Dermis blood vessel endothelial cell (primary cell): Measurements from ENCODE around the gene ZNF300. TPM values are rescaled to one million over a fixed set of nuclear protein-coding genes. Genes with fewer than 3 reads are reported as not detected.
"Not testable (repeated sequence)": the region's sequence is repeated elsewhere in the genome, so short reads cannot be mapped to it uniquely, and the experiment has no call there.

Experiments
- DNase-seq: peaks from one replicate; pipeline ENCODE4 v3.0.0; 2010
- total RNA-seq: library from RNA; depleted of rRNA; stranded (reverse); fragments of >200 nt; gene quantifications from 2 replicates; pipeline ENCODE4 v1.2.3, GENCODE V29; 2014

Gene ZNF300
- total RNA-seq = 6.5 and 6.8 TPM in 2 replicates

GRCh38 chr5:150904479-150905311 lies at the start of gene ZNF300:
Gene ZNF300 (minus strand): TSS chr5:150904980. CDS start chr5:150903155, 1,825 bp downstream.
- DNase-seq = peak; percentile 97

DNA sequence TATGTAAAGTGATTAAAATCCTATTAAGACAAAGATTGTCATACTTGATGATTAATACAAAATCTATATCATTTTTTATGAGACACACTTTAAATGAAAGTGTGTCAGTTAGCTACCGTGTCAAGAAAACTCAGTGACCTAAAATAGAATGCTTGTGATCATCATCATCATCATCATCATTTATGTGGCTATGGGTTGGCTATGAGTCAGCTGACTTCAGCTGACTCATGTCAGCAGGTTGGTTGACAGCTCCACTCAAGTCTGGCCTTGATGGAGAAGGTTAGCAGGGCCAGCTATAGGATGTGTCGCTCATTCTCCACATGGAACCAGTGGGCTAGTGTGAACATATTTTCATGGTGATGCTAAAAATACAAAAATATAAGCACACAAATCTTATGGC lies 43.8 kb upstream of the ZNF300 start:
- no peak for DNase-seq

DNA sequence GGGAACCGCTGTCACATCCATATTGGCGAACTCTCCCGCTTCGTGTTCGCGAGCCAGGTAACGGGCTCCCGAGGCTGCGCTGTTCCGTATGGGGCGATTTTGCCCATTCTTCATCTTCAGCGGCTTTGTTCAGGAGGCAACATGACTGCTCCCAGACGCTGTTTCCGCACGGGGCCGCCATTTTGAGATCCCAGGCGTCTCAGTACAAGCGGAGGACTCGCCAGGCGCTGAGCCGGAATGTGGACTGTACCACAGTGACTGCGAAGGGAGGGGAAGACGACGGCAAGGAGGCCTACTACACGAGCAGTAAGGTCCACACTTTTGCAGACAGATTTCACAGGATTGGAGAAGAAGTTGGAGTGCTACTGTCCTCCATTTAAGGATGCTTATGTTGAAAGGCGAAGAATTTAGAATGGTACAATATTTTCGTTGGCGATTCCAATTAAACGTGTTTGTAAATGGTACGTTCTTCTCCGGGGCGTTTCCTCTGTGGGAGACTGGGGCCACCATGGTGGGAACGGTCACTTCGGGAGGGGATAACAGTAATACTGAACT lies 41.6 kb upstream of the ZNF300 start:
- peak; percentile 92 for DNase-seq

GRCh38 chr5:150945947-150946346 lies 41.2 kb upstream of the ZNF300 start:
- no peak for DNase-seq

DNA sequence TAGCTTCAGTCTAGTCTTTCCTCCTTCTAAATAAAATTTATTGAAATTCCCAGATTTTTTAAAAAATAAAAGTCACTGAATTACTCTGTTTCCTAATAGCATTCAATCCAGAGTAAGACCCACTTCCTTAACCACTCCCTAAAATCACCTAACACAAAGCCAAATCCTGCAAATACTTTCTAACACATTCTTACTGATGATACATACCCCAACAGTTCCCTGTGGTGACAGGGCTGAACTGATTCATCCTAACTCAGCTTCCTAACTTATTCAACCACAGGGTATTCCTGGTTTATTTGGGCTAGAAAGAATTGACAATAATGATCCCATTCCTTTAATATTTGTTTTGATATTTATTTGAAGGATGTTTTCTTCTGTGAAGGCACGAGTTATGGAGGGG lies 40.7 kb upstream of the ZNF300 start:
- peak; percentile 3 for DNase-seq

DNA sequence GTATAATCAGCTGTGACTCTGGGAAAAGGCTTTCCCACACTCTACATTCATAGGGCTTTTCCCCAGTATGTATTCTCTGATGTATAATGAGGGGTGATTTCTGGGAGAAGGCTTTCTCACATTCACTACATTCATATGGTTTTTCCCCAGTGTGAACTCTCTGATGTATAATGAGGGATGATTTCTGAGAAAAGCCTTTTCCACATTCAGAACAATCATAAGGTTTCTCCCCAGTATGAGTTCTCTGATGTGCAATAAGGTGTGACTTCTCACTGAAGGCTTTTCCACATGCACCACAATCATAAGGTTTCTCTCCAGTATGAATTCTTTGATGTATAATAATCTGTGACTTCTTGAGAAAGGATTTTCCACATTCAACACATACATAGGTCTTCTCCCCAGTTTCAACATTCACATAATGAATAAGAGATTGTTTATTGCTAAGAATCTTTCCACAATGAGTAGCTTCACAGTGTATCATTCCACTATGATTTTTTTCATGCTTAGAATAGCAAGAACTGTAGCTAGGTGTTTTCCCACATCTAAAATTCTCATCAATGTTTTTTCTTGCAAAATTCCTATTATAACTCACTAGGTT lies 26.7 kb upstream of the ZNF300 start:
- DNase-seq = no peak

GRCh38 chr5:150918613-150919012 lies 13.8 kb upstream of the ZNF300 start:
- DNase-seq = peak; percentile 43

- no peak for DNase-seq
Measured at GRCh38 chr5:150912312-150912814, 7.6 kb upstream of the ZNF300 start.

DNA sequence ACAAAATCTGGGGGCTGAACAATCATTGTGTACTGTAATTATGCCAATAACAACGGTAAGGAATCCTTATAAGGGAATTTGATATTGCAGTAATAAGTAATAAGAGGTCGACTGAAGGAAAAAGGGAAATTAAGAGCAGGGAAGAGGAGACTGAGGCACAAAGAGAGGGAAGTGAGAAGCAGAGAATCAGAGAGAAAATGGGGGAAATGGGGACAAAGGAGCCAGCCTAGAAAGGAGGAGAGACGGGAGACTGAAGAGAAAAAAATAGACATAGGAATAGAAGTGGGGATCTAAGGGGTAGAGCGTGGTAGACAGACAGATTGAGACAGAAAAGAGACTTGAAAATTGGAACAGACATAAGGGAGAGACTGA lies 518 bp upstream of the ZNF300 start:
- DNase-seq = no peak

- no peak for DNase-seq
Measured at GRCh38 chr5:150901446-150901845, 3.3 kb downstream of the ZNF300 start.

GRCh38 chr5:150895431-150896428 lies 9.1 kb downstream of the ZNF300 start:
- no peak for DNase-seq

- DNase-seq = no peak
Measured at GRCh38 chr5:150879358-150879757, 25.4 kb downstream of the ZNF300 start.

GRCh38 chr5:150862070-150862469 lies 42.7 kb downstream of the ZNF300 start:
- no peak for DNase-seq

GRCh38 chr5:150860246-150860821 lies 44.4 kb downstream of the ZNF300 start:
- DNase-seq = no peak

DNA sequence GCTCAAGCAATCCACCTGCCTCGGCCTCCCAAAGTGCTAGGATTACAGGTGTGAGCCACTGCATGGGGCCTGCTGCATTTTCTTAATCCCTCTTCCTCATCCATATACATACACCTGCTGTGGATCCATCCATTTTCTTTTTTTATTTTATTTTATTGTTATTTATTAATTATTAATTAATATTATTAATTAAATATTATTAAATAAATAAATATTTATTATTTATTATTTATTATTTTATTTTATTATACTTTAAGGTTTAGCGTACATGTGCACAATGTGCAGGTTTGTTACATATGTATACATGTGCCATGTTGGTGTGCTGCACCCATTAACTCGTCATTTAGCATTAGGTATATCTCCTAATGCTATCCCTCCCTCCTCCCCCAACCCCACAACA lies 48.1 kb downstream of the ZNF300 start:
- DNase-seq = not testable (repeated sequence)

DNA sequence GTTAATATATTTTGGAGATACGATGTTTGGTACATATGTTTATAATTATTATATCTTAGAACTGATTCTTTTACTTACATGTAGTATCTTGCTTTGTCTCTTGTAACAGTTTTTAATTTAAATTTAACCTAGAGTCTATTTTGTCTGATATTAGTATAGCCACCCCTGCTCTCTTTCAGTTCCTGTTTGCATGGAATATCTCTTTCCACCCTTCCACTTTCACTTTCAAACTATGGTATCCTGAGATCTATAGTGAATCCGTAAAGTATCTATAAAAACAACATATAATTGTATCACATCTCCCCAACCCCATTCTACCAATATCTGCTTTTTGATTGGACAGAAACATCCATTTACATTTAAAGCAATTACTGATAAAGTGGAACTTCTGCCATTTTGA lies 51.2 kb downstream of the ZNF300 start:
- no peak for DNase-seq

- no peak for DNase-seq
Measured at GRCh38 chr5:150851039-150851438, 53.7 kb downstream of the ZNF300 start.

DNA sequence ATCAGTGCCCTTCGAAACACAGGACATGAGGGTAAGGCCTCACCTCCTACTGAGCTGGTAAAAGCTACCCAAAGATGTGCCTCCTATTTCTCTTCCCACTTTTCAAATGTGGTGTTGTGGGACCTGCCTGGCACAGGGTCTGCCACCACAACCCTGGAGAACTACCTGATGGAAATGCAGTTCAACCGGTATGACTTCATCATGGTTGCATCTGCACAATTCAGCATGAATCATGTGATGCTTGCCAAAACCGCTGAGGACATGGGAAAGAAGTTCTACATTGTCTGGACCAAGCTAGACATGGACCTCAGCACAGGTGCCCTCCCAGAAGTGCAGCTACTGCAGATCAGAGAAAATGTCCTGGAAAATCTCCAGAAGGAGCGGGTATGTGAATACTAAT lies 56.5 kb downstream of the ZNF300 start:
- no peak for DNase-seq

DNA sequence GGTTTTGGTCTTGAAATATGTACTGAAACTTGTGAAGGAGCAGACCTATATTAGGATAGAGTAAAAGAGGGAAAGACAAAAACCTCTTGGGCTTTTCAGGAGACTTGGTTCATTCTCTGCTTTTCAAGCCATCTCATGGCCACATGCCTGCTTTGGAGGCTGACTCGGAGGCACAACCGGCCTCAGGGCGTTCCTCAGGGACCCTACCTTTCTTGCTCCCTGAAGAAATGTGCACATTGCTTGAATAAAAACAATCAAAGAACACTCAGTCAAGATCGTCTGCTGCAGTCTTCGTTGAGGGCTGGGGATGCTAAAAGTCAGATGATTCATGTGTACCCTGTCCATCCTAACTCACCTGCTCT lies 57.5 kb downstream of the ZNF300 start:
- DNase-seq = no peak

- peak; percentile 92 for DNase-seq
Measured at GRCh38 chr5:150846654-150847333, 58.0 kb downstream of the ZNF300 start.

DNA sequence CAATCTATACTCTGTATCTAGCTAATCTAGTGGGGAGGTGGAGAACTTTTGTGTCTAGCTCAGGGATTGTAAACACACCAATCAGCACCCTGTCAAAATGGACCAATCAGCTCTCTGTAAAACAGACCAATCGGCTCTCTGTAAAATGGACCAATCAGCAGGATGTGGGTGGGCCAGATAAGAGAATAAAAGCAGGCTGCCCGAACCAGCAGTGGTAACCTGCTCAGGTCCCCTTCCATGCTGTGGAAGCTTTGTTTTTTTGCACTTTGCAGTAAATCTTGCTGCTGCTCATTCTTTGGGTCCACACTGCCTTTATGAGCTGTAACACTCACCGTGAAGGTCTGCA lies 58.5 kb downstream of the ZNF300 start, which contains the start of gene IRGM:
IRGM (plus strand) TSS at position 214 of the 346 bp plus-strand sequence. CDS start 1,603 bp downstream, outside the sequence.
- DNase-seq = not testable (repeated sequence)
